Right lobe of liver (tissue), 6 donors: ENCODE data around the gene POLA2. TPM values are rescaled to one million over a fixed set of nuclear protein-coding genes. Genes with fewer than 3 reads are reported as not detected.
A peak's percentile ranks its signal among the peaks of the same experiment; 100 is the strongest.

Experiments used
- ATAC-seq, 4 donors: fragments of 200-7000 bp; cut with Tn5 transposase; one replicate each; pipeline ENCODE4 v1.9.1; 2020; ENCODE audit warnings: mild to moderate bottlenecking in 4 of 4, moderate library complexity in 4 of 4
- DNase-seq, 3 donors: peaks; one replicate each; pipeline ENCODE4 v3.0.0-alpha.2; 2020
- H3K27ac ChIP-seq, 3 donors: fragments of 200-600 bp; one replicate each; pipeline ENCODE4 v1.8.0; 2022
- H3K27me3 ChIP-seq, 2 donors: fragments of 200-600 bp; one replicate each; pipeline ENCODE4 v1.8.0; 2022
- H3K36me3 ChIP-seq, 4 donors: fragments of 200-600 bp; sonication (generic) in 1 of 4; one replicate each; pipeline versions ENCODE4 v1.5.1 to v1.8.0; 2017 to 2022; ENCODE audit warnings: control low read depth in 1 of 4
- H3K4me1 ChIP-seq, 4 donors: fragments of 200-600 bp; sonication (generic) in 1 of 4; one replicate each; pipeline versions ENCODE4 v1.5.1 to v1.8.0; 2017 to 2022; ENCODE audit warnings: control low read depth in 1 of 4
- H3K4me3 ChIP-seq, 3 donors: fragments of 200-600 bp; one replicate each; pipeline ENCODE4 v1.8.0; 2022
- H3K9me3 ChIP-seq, 4 donors: fragments of 200-600 bp; sonication (generic) in 1 of 4; one replicate each; pipeline versions ENCODE4 v1.5.1 to v1.8.0; 2017 to 2022; ENCODE audit warnings: control low read depth in 1 of 4
- POLR2A ChIP-seq: fragments of 450-650 bp; IDR thresholded peaks from one replicate; pipeline ENCODE4 v1.6.1; 2017; ENCODE audit warnings: antibody characterized with exemption, mild to moderate bottlenecking
- WGBS: methylation state at CpG from one replicate; pipeline ENCODE4 v1.1.6; 2018; ENCODE audit warnings: low coverage, low lambda C conversion rate; ENCODE audit not compliant: insufficient coverage; ENCODE audit errors: missing lambda C conversion rate; 5-methylcytosine and 5-hydroxymethylcytosine counted together
- intact Hi-C, 2 donors: fragments of 100-400 bp; cut with DNase I; formaldehyde crosslinking; loops; one replicate each; pipeline versions ENCODE4 v1.11.2 to v1.14.1; 2022
- total RNA-seq, 6 experiments: library from RNA; depleted of rRNA in 2 of 6; stranded (reverse); fragments of >200 nt in 2 of 6; fragmentation: NEBNext Ultra II Directional in 3 of 6; extraction: Animal tissue kit (Norgen Biotek cat#: 25700) in 3 of 6; gene quantifications; one replicate each; pipeline versions ENCODE4 v1.1.0 to v1.2.4, GENCODE V29; 2016 to 2023
- TF ChIP-seq, protein P1 (sequence below), 4 donors: fragments of 200-600 bp in 3 of 4; fragments of 450-650 bp in 1 of 4; IDR thresholded peaks; one replicate each; pipeline versions ENCODE4 v1.5.1 to v1.8.0; 2016 to 2022; ENCODE audit warnings: antibody characterized with exemption in 4 of 4, mild to moderate bottlenecking in 2 of 4
- donor health status: DM: no; HTN: yes; CAD: no.
- donor health status: DM: no; HTN: no; CAD: no.
- donor health status: DM: no; HTN: no; CAD: no.
- donor health status: DM: no; HTN: yes; CAD: no.
- donor health status: DM: no; HTN: yes; CAD: no.

POLA2 gene
- total RNA-seq, 6 experiments from 2014 or later = 1.8 to 8.4 (median 3.5) TPM

DNA sequence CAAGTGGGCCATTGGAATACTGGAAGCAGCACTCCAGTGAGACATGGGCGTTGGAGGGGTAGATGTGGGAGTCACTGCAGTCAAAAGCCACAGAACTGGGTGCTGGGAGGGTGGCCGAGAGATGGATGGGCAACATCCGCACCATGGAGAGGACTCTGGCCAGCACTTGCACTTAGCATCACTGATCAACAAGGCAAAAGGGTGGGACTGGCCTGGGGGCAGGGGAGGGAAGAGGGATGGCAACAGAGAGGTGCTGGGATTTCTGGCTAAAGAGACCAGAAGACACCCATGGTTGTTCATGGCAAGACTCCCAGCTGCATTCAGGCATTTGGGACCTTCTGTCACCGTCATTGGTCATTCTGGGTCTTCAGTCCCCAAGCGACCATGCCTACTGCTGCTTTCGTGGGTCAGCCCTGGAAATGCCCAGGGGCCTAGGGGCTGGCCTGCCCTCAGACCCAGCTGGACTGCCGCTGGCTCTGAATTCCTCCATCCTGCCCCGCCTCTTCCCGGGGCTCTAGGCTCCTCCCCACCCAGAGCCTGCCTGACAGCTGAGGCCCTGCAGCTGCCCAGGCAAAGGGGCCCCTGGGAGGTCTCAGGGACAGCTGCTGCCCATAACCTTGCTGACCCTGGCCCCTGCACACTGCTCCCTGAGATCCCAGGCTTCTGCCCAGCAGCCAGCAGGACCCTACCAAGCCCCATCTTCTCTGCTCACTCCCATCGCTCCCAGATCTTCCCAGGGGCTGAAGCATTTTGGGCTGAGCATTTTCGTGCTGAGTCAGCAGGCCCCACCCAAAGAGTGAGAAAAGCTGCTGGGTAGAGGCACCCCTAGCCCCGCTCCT is 39.9 kb downstream of the POLA2 start:
- H3K4me3 ChIP-seq = no peak overlapping the region
- peak in 2 of 4 donors; percentile 3 to 16 for ATAC-seq
- no peaks in the 10 kb centered on the region for H3K27me3 ChIP-seq
- WGBS = 100% methylated on average over 2 of the region's 12 CpGs
- intact Hi-C loops = no loop called here
- no peak overlapping the region for H3K27ac ChIP-seq
- H3K36me3 ChIP-seq = no peaks in the 10 kb centered on the region
- peak in 1 of 3 donors; percentile 55 for DNase-seq
- no peak for TF ChIP-seq POLR2A
- TF ChIP-seq, protein P1, sequence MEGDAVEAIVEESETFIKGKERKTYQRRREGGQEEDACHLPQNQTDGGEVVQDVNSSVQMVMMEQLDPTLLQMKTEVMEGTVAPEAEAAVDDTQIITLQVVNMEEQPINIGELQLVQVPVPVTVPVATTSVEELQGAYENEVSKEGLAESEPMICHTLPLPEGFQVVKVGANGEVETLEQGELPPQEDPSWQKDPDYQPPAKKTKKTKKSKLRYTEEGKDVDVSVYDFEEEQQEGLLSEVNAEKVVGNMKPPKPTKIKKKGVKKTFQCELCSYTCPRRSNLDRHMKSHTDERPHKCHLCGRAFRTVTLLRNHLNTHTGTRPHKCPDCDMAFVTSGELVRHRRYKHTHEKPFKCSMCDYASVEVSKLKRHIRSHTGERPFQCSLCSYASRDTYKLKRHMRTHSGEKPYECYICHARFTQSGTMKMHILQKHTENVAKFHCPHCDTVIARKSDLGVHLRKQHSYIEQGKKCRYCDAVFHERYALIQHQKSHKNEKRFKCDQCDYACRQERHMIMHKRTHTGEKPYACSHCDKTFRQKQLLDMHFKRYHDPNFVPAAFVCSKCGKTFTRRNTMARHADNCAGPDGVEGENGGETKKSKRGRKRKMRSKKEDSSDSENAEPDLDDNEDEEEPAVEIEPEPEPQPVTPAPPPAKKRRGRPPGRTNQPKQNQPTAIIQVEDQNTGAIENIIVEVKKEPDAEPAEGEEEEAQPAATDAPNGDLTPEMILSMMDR (IDR thresholded peaks at IDR 0.05) = no peak
- H3K4me1 ChIP-seq = peaks cover 0 to 38% (median 16%) of the 10 kb centered on the region in 4 donors
- H3K9me3 ChIP-seq = no peaks in the 10 kb centered on the region

DNA sequence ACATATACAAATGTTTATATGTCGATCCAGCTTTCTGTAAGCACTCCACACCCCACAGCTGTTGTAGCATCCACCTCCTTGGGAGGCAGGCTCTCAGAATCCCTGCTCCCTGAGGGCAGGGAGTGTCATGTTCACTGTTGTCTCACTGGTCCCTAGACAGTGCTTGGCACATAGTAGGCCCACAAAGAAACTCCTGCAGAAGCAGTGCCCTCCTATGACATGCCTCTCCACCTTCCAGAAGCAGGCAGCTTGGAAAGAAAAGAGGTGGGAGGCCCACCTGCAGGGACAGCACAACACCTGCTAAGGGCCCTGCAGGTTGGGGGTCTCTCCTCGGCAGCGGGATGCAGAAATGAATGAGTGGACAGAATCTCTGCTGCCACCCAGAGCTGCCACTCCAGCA is 41.8 kb downstream of the POLA2 start:
- peaks cover 0 to 29% (median 12%) of the 10 kb centered on the region in 4 donors for H3K4me1 ChIP-seq
- no peak for ATAC-seq
- no peak for TF ChIP-seq POLR2A
- TF ChIP-seq, protein P1 (IDR thresholded peaks at IDR 0.05) = no peak

DNA sequence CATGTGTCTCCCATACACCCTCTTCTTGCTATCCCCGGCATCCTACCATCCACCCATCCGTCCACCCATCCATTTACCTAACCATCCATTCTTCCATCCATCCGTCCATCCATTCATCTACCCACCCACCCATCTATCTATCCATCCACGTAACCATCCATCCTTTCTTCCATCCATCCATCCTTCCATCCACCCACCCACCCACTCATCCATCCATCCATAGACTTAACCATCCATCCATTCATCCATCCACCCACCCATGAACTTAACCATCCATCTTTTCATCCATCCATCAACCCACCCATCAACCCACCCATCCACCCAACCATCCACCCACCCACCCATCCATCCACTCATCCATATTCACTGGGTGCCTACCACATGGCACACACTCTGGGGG is 42.3 kb downstream of the POLA2 start:
- Histone ChIP-seq H3K4me1 (peaks cover 0 to 28% (median 10%) of the 10 kb centered on the region in 4 donors), H3K36me3 (no peaks in the 10 kb centered on the region), H3K27me3 (no peaks in the 10 kb centered on the region), H3K4me3 (no peak overlapping the region), H3K9me3 (no peaks in the 10 kb centered on the region), H3K27ac (no peak overlapping the region)
- 96% methylated on average over 3 of the region's 4 CpGs for WGBS
- no peak for TF ChIP-seq POLR2A
- TF ChIP-seq, protein P1 (IDR thresholded peaks at IDR 0.05) = no peak
- DNase-seq = no peak
- no peak for ATAC-seq
- intact Hi-C loops = no loop called here

More for the DNA sequence above, 41.8 kb downstream of the POLA2 start:
- no peaks in the 10 kb centered on the region for H3K27me3 ChIP-seq
- WGBS = 100% methylated on average over 2 of the region's 3 CpGs
- intact Hi-C loops = no loop called here
- no peak overlapping the region for H3K27ac ChIP-seq
- no peak overlapping the region for H3K4me3 ChIP-seq
- no peak for DNase-seq
- no peaks in the 10 kb centered on the region for H3K36me3 ChIP-seq
- H3K9me3 ChIP-seq = no peaks in the 10 kb centered on the region

DNA sequence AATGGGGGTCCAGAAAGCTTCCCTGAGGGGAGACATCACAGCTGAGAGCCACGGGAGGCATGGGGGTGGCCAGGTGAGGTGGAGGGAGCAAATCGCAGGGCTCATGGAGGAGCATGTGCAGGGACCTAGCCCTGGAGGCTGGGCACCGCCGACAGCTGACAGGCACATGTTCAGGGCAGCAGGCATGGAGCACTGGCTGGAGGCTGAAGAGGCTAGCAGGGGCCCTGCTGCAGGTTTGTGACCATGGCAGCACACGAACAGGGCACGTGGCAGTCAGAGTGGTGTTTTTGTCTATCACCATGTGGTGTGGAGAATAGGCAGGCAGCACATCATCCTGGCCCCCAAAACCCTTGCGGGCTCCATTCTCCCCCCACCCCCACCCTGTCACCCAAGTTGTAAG is 42.9 kb downstream of the POLA2 start:
- intact Hi-C loops = no loop called here

More for the DNA sequence above, 42.9 kb downstream of the POLA2 start:
- ATAC-seq = no peak
- Histone ChIP-seq H3K27me3 (no peaks in the 10 kb centered on the region), H3K9me3 (no peaks in the 10 kb centered on the region), H3K27ac (no peak overlapping the region), H3K4me3 (no peak overlapping the region), H3K4me1 (peaks cover 0 to 28% (median 10%) of the 10 kb centered on the region in 4 donors), H3K36me3 (no peaks in the 10 kb centered on the region)
- WGBS = no CpG with 5 or more reads among the region's 7 CpGs
- no peak for DNase-seq
- no peak for TF ChIP-seq POLR2A
- TF ChIP-seq, protein P1 (IDR thresholded peaks at IDR 0.05) = no peak
